Glutamatergic neuron (in vitro differentiated cells): ENCODE results near the gene BATF. TPM values are rescaled to one million over a fixed set of nuclear protein-coding genes. Genes with fewer than 3 reads are reported as not detected.

Experiments
- DNase-seq: peaks from one replicate; pipeline ENCODE4 v3.0.0; 2022
- H3K27ac Mint-ChIP-seq: one replicate; pipeline ENCODE4 v1.8.0; 2020; ENCODE audit warnings: mild to moderate bottlenecking, mixed read lengths, inconsistent platforms; ENCODE audit not compliant: unreplicated experiment
- H3K27me3 Mint-ChIP-seq: one replicate; pipeline ENCODE4 v1.8.0; 2020; ENCODE audit warnings: mild to moderate bottlenecking, moderate library complexity, mixed read lengths, inconsistent platforms; ENCODE audit not compliant: unreplicated experiment
- H3K36me3 Mint-ChIP-seq: one replicate; pipeline ENCODE4 v1.8.0; 2020; ENCODE audit warnings: mild to moderate bottlenecking, mixed read lengths, inconsistent platforms; ENCODE audit not compliant: unreplicated experiment
- H3K4me1 Mint-ChIP-seq: one replicate; pipeline ENCODE4 v1.8.0; 2020; ENCODE audit warnings: mild to moderate bottlenecking, low read depth, mixed read lengths, inconsistent platforms; ENCODE audit not compliant: unreplicated experiment
- H3K4me3 Mint-ChIP-seq: one replicate; pipeline ENCODE4 v1.8.0; 2020; ENCODE audit warnings: mild to moderate bottlenecking, mixed read lengths, inconsistent platforms; ENCODE audit not compliant: unreplicated experiment
- H3K9me3 Mint-ChIP-seq: one replicate; pipeline ENCODE4 v1.8.0; 2020; ENCODE audit warnings: mild to moderate bottlenecking, moderate library complexity, mixed read lengths, inconsistent platforms; ENCODE audit not compliant: unreplicated experiment
- total RNA-seq: library from RNA; stranded (reverse); fragmentation: NEBNext Ultra II Directional; extraction: Animal tissue kit (Norgen Biotek cat#: 25700); gene quantifications from one replicate; pipeline ENCODE4 v1.2.1, GENCODE V29; 2021; ENCODE audit not compliant: unreplicated experiment
- TF ChIP-seq, protein P1 (sequence below): fragments of 200-600 bp; sonication (generic); IDR thresholded peaks from one replicate; pipeline ENCODE4 v1.5.0; 2021; ENCODE audit not compliant: partially characterized antibody, unreplicated experiment

Gene BATF
- total RNA-seq, 1 donor from 2014 or later = not detected

DNA sequence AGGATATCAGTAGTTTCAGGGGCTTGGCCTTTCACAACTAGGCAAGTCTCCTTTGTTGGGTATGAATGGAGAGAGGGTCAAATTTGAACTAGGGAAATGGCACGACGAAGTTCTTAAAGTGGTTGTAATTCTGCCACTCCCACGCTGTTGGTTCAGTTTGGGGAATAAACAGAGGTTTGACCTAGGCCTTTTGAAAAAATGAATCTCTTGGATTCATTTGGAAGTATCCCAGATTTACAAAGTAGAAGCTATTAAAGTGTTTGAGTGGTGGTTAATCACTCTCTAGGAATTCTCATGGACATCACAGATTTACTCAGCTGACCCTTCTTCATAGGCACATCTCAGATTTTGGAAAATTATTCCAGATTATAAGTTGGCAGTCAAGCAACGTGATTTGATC is 14.8 kb downstream of the BATF start:
- no peak overlapping the region for H3K4me3 Mint-ChIP-seq
- H3K27ac Mint-ChIP-seq = no peak overlapping the region
- no peaks in the 10 kb centered on the region for H3K9me3 Mint-ChIP-seq
- TF ChIP-seq, protein P1, sequence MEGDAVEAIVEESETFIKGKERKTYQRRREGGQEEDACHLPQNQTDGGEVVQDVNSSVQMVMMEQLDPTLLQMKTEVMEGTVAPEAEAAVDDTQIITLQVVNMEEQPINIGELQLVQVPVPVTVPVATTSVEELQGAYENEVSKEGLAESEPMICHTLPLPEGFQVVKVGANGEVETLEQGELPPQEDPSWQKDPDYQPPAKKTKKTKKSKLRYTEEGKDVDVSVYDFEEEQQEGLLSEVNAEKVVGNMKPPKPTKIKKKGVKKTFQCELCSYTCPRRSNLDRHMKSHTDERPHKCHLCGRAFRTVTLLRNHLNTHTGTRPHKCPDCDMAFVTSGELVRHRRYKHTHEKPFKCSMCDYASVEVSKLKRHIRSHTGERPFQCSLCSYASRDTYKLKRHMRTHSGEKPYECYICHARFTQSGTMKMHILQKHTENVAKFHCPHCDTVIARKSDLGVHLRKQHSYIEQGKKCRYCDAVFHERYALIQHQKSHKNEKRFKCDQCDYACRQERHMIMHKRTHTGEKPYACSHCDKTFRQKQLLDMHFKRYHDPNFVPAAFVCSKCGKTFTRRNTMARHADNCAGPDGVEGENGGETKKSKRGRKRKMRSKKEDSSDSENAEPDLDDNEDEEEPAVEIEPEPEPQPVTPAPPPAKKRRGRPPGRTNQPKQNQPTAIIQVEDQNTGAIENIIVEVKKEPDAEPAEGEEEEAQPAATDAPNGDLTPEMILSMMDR = no peak
- peaks cover 4% of the 10 kb centered on the region for H3K36me3 Mint-ChIP-seq
- no peaks in the 10 kb centered on the region for H3K27me3 Mint-ChIP-seq
- no peak for DNase-seq
- no peaks in the 10 kb centered on the region for H3K4me1 Mint-ChIP-seq

DNA sequence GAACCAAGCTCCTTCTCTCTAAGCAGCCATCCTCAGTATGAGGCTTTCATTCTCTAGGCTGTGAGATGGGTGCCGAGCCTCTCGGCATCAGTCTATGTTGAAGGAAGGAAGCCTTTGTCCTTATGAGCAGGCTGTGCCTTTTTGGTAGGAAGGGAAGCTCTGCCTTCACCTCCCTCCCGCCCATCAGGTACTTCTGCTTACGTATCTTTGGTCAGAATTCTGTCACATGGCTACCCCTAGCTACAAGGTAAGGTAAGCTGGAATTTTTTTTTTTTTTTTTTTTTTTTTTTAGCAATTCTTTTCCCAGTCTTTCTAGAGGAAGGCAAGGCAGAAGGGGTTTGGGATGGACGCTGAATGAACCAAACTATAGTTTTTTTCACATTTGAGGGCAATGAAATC is 16.9 kb downstream of the BATF start:
- no peak overlapping the region for H3K4me3 Mint-ChIP-seq

DNA sequence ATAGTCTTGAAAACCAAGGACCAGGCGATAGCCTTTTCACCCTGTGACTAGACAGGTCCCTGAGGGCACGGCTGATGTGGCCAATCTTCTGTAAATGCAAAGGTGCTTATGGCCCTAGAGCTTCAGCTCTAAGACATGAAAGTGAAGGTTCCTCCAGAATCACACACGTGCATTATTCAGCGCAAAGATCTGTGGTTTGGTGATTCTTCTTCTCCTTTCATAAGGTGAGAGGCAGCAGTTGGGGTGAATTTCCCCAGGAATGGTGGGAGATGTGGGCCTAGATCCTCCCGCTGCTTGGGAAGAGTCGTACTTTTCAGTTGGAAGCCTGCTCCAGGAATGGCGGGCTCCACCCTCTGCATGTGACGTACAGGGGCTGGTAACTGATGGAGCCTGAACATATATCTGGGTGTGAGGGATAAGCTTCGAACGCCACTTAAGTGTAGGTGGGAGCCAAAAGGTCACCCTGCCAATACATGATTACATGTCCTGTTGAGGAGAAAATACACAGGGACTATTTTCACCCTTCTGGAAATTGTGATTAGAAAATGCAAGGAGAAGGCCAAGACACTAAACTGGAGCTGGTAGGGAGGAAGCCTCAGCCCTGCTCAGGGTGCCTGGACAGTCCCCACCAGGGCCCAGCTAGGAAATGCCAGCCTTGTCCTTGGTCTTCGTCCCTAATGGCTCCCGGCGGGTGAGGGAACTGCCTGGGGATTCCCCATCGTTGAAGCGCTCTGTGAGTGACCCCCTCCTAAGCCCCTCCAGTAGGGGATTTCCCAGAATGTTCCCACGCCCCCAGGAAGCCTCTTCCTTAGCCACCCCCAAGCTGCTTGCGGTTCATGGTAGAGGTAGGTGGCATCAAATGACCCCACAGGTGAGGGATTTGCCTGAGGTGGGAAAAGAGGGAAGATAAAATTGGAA is 17.6 kb downstream of the BATF start:
- no peak for DNase-seq
- no peaks in the 10 kb centered on the region for H3K27me3 Mint-ChIP-seq
- peaks cover 4% of the 10 kb centered on the region for H3K36me3 Mint-ChIP-seq
- H3K27ac Mint-ChIP-seq = peak overlapping the region; percentile 17
- H3K4me1 Mint-ChIP-seq = no peaks in the 10 kb centered on the region
- H3K4me3 Mint-ChIP-seq = no peak overlapping the region
- no peaks in the 10 kb centered on the region for H3K9me3 Mint-ChIP-seq
- TF ChIP-seq, protein P1 = no peak

More for the DNA sequence above, 16.9 kb downstream of the BATF start:
- TF ChIP-seq, protein P1 = no peak
- H3K27ac Mint-ChIP-seq = no peak overlapping the region
- H3K36me3 Mint-ChIP-seq = peaks cover 4% of the 10 kb centered on the region
- no peaks in the 10 kb centered on the region for H3K9me3 Mint-ChIP-seq
- no peaks in the 10 kb centered on the region for H3K27me3 Mint-ChIP-seq
- DNase-seq = no peak
- no peaks in the 10 kb centered on the region for H3K4me1 Mint-ChIP-seq

DNA sequence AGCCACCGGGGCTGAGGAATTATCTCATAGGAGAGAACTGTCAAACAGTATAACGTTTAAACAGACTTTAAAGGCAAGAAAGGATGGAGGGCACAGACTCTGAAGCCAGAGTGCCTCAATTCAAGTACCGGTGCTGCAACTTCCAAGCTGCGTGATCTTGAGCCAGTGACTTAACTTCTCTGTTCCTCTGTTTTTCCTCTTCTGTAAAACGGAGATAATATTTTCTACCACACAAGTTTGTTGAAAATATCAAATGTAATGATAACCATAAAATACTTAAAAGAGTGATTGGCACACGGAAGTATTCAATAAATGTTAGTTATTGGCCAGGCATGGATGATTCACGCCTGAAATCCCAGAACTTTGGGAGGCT is 18.2 kb downstream of the BATF start:
- peaks cover under 1% of the 10 kb centered on the region for H3K9me3 Mint-ChIP-seq
- H3K27me3 Mint-ChIP-seq = no peaks in the 10 kb centered on the region
- H3K4me1 Mint-ChIP-seq = no peaks in the 10 kb centered on the region

More for the DNA sequence above, 18.2 kb downstream of the BATF start:
- Mint-ChIP-seq H3K4me3 (no peak overlapping the region), H3K27ac (no peak overlapping the region), H3K36me3 (peaks cover 4% of the 10 kb centered on the region)
- TF ChIP-seq, protein P1 = no peak
- no peak for DNase-seq
